GM12872 (cell line): ENCODE data around the gene SNX10.

Source experiments
- TF ChIP-seq, protein P1 (sequence below): IDR thresholded peaks from 3 replicates; pipeline ENCODE4 v1.5.1; 2011; ENCODE audit warnings: low read depth, mild to moderate bottlenecking, low read length, moderate library complexity; ENCODE audit not compliant: insufficient read depth

The SNX10 gene

DNA sequence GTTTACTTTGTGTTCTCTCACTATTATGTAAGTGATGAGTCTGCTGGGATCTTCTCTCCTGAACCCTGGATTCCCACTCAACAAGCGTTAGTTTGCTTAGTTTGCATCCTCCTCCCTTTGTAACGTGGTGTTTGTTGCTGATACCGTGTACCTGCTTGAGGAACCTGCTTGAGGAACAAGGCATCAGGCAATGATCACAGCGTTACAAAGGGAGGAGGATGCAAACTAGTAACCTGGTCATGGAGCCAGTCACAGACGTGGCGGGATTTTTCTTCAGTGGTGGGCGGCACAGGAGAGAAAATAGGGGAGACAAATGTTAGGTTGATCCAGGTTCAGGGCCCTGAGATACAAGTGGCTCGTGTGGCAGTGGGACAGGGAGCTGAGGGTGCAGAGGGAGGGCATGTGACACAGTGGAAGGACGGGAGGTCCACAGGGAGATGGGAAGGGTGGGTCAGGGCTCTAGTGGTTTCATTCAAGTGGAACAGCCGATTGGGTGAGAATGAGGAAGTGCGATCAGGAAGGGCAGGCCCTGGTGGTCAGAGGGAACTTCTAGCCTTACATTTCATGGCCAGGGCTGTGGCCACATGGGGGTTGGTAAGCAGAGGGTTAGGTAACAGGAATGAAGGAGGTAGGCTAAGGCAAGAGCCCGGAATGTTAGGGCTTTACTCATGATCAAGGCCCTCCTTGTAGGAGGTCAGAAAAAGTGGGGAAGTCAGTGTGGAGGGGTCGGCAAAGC lies 38.0 kb downstream of the SNX10 start:
- TF ChIP-seq, protein P1, sequence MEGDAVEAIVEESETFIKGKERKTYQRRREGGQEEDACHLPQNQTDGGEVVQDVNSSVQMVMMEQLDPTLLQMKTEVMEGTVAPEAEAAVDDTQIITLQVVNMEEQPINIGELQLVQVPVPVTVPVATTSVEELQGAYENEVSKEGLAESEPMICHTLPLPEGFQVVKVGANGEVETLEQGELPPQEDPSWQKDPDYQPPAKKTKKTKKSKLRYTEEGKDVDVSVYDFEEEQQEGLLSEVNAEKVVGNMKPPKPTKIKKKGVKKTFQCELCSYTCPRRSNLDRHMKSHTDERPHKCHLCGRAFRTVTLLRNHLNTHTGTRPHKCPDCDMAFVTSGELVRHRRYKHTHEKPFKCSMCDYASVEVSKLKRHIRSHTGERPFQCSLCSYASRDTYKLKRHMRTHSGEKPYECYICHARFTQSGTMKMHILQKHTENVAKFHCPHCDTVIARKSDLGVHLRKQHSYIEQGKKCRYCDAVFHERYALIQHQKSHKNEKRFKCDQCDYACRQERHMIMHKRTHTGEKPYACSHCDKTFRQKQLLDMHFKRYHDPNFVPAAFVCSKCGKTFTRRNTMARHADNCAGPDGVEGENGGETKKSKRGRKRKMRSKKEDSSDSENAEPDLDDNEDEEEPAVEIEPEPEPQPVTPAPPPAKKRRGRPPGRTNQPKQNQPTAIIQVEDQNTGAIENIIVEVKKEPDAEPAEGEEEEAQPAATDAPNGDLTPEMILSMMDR = no peak

DNA sequence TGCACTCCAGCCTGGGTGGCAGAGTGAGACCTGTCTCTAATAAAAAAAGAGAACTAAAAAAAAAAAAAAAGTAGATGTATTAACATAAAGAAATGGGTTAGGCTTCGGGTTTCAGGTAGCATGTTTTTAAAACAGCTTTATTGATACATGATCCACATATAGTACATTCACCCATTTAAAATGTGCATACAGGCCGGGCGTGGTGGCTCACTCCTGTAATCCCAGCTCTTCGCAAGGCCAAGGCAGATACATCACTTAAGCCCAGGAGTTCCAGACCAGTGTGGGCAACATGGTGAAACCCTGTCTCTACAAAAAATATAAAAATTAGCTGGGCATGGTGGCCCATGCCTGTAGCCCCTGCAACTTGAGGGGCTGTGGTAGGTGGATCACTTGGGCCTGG lies 39.5 kb downstream of the SNX10 start:
- TF ChIP-seq, protein P1 = no peak

DNA sequence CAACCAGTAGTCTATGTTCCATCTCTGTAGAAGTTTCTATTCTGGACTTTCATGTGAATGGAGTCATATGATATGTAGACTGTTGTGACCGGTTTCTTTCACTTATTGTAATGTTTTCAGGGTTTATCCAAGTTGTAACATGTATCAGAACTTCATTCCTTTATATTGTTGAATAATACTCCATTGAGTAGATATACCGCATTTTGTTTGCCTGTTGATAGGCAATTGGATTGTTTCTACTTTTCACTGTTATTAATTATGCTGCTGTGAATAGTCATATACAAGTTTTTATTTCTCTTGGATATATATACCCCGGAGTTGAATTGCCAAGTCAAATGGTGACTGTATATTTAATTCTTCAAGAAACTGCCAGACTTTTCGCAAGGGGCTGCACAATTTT lies 40.1 kb downstream of the SNX10 start:
- TF ChIP-seq, protein P1 = no peak

DNA sequence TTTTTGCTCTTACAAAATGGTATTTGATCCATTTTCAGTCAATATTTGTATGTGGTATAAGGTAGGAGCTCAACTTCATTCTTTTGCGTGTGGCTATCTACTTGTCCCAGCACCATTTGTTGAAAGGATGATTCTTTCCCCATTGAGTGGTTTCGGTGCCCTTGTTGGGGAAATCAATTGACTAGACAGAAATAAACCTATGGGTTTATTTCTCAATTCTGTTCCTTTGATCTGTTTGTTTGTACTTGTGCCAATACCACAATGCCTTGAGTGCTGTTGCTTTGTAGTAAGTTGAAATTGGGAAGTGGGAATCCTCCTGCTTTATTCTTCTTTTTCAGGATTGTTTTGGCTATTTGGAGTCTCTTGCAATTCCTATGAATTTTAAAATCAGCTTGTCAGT lies 41.0 kb downstream of the SNX10 start:
- TF ChIP-seq, protein P1 = no peak

DNA sequence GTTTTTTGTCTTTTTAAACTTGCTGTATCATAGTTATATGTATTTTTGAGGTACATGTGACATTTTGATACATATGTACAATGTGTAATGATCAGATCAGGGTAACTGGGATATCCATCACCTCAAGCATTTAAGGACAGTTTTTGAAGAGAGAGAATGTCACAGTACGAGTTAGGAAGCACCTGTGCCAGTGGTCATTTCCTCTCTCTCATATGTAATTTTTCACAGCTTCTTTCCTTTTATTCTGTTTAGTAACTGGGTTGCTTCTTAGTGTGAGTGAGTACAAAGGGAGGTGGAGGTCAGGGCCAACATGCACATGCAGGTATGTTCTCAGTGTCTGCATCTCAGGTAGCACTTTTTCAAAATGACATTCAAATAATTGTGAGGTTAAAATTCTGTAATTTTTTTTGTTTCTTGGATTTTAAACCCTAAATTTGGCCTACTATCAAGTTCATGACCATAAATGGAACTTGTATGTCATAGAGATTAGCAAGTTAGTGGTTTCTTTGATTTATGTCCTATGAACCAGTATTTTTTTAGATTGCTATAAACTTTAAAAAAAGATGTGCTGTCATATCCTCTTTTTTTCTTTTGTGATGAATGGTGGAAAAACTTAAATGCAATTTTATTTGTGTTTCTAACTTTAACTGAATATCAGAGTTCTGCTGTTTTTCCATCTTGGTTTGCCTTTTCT lies 42.7 kb downstream of the SNX10 start:
- TF ChIP-seq, protein P1 = no peak

DNA sequence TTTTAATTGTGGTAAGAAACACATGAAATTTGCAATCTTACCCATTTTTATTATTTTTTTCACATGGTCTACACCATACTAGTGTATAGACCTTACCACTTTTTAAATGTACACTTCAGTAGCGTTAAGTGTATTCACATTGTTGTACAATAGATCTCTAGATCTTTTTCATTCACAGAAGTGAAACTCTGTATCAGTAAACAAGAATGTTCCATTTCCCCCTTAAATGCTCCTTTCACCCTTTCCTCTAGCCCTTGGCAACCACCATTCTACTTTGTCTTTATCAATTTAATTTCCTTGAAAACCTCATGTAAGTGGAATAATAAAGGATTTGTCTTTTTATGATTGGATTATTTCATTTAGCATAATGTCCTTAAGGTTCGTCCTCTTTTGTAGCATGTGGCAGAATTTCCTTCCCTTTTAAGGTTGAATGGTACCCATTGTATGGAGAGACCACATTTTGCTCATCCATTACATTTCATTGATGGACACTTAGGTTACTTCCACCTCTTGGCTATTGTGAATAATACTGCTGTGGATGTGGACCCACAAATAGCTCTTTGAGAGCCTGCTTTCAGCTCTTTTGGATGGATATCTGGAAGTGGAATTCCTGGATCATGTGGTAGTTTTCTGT lies 45.7 kb downstream of the SNX10 start:
- TF ChIP-seq, protein P1 = no peak

DNA sequence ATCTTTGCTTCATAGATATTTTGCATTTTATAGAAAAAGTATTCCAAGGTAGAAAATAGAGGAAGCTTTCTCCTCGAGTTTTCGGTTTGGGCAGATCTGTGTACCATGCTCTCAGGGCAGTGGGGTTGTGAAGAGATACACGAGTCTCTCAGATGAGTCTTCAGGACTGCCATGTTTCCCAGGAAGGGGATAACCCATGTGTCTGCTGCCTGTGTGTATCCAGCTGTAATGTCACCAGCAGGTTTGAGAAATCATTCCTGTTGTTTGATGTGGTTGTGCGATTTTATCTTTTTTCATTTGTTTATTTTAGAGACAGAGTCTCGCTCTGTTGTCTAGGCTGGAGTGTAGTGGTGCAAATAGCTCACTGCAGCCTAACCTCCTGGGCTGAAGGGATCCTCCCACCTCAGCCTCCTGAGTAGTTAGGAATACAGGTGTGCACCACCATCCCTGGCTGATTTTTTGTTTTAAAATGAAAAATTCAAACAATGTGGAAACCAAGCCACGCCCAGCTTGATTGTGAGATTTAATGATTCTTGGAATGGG lies 48.9 kb downstream of the SNX10 start:
- TF ChIP-seq, protein P1 = no peak
